HG03378 (cell line): ENCODE measurements around the gene PYM1.

ENCODE experiments used
- ATAC-seq: cut with Tn5 transposase; IDR thresholded peaks from one replicate; pipeline ENCODE4 v1.9.1; 2021; ENCODE audit warnings: mild to moderate bottlenecking, moderate library complexity; ENCODE audit not compliant: unreplicated experiment

Gene PYM1

DNA sequence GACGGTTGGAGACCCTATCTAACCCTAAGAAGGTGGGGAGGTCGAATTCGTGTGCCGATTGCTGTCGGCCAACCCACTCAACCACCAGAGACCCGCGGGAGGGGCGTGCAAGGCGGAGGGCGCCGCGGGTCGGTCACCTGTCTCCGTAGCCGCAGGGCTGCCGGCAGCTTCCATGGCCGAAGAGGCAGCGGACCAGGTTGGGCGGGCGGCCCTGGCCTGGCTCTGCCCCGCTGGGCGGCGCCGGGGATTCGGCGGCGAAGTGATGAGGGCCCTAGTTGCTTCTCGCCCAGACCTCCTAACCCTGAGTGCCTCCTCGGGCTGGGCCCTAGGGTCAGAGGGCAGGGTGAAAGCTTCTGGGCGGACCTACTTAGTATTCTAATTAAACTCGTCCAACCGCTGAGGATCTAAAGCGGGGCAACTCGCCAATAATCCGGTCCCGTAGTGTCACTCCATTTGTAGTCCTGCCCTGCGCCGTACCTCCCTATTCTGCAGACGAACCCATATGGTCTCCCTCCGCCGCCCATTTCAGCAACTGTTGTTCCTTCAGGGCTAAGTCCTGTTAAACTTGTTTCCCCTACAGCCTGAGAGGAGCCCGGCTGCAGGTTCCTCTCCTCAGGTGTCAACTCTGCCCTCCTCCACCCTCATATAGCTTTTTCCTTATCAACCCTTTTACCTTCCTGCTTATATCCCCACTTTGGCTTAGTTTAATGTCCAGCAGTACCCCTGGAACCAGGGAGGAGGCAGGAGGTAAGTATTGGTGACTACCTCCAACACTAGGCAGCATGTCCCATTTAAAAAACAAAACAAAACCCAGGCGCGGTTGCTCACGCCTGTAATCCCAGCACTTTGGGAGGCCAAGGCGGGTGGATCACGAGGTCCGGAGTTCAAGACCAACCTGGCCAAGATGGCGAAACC, at the start of gene PYM1:
Gene PYM1 (minus strand): TSS at position 307 of the 915 bp plus-strand sequence. CDS start 133 bp downstream, at position 174.
- ATAC-seq: peak; percentile 41

- ATAC-seq: no peak
Observed at GRCh38 chr12:55974308-55974730, 46.6 kb upstream of the PYM1 start.

DNA sequence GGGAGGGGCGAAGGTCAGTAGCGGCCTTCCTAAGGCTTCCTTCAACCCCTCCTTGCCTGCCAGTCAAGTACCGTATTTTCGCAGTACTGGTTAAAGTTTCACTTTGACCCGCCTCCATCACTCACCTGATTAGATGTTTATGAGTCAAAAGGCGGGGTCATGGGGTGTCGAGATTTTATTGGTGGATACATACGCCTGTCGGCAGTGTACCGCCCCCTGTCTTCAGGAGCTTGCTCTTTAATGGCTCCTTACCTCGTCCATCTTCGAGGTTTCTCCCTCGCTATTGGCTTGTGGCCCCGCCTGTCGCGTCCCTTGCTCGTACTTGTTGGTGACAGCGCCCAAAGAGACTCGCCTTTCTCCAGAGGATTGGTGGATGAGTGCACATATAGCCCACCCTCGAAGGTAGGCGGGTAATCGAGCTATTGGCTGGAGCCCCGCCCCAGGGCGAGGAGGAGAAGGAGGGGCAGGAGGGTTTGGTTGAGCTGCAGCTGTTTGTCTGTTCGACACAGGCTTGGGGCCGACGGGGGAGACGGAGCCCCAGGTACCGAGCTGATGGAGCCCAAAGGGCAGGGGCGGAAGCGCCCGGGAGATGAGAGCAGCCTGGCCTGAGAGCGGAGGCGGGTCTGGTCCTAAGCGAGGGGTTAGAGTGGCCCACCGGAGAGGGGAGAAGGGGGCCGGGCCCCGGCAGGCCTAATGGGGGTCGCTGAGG, 46.1 kb upstream of the PYM1 start, which contains the start of gene RAB5B:
Gene RAB5B (plus strand): TSS at position 480 of the 709 bp plus-strand sequence. CDS start 12,883 bp downstream, outside the sequence.
- peak; percentile 94 for ATAC-seq

- ATAC-seq: no peak
Observed at GRCh38 chr12:55972911-55973598, 45.4 kb upstream of the PYM1 start.

- ATAC-seq: no peak
Observed at GRCh38 chr12:55972456-55972855, 44.8 kb upstream of the PYM1 start.

DNA sequence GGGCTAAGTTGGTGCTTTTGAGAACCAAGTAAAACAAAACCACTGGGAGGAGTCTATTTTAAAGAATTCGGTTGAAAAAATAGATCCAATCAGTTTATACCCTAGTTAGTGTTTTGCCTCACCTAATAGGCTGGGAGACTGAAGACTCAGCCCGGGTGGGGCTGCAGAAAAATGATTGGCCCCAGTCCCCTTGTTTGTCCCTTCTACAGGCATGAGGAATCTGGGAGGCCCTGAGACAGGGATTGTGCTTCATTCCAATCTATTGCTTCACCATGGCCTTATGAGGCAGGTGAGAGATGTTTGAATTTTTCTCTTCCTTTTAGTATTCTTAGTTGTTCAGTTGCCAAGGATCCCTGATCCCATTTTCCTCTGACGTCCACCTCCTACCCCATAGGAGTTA, 44.3 kb upstream of the PYM1 start:
- no peak for ATAC-seq

GRCh38 chr12:55970775-55971174, 43.1 kb upstream of the PYM1 start:
- ATAC-seq: no peak

DNA sequence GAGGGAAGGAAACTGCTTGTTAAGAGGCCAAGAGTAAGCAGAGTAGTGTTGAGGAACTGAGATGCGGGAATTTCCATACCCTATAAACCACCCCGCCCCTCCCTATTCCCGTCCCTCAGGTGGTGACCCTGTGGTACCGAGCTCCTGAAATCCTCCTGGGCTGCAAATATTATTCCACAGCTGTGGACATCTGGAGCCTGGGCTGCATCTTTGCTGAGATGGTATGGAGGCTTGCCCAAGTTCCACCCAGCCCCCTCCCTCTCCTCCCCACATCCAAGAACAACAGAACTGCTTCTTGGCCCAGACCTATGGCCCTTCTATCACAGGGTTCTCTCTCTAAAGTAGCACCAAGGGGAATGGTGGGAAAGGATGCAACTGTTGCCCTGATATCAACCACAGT, 41.7 kb upstream of the PYM1 start:
- no peak for ATAC-seq

GRCh38 chr12:55966408-55967281, 39.0 kb upstream of the PYM1 start, which contains the start of gene CDK2:
TSS of gene CDK2 (plus strand) at chr12:55966830. CDS start at chr12:55967009, 179 bp downstream.
- ATAC-seq: peak; percentile 75

DNA sequence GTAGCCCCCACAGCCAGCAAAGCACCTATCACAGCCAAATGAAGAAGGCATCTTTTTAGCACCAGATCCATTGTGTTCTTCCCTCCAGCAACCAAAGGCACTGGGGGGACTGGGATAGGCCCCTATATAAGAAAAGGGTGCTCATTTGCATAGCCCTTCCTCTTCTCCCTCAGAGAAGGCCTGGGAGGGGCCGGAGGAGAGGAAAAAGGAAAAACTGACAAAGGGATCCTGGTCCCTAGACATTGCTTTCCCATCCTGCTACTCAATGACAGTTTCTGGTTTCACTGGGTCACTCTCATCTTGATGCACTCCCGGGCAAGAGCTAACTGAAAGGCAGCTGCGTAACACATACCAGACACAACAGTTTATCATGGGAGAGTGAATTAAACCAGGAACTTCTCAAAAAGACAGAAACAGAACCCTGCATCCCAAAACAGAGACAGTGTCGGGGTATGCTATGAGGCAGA, 38.3 kb upstream of the PYM1 start, which contains the start of gene PMEL:
Gene PMEL (minus strand): TSS at position 102 of the 467 bp plus-strand sequence. CDS start 31 bp downstream, at position 71.
- no peak for ATAC-seq

DNA sequence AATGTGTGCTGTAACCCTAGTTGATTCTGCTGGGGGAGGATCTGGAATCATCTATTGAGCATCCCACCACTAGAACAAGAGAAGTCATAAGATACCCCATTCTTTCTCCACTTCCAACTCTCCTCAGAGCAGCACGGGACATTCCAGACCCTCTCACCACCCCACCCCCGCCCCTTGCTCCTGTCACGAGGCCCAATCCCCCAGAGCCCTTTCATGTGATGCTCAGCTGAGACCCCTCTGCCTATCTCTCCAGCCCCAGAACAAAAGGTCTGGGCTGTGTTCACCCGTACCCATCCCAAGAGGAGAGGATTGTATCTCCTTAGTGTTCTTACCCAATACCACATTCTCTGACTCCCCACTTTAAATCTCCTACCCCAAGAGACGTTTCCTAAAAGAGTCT, 37.5 kb upstream of the PYM1 start:
- ATAC-seq: no peak

- ATAC-seq: no peak
Observed at GRCh38 chr12:55963760-55964159, 36.1 kb upstream of the PYM1 start.

GRCh38 chr12:55957106-55957859, 29.6 kb upstream of the PYM1 start:
- ATAC-seq: no peak

DNA sequence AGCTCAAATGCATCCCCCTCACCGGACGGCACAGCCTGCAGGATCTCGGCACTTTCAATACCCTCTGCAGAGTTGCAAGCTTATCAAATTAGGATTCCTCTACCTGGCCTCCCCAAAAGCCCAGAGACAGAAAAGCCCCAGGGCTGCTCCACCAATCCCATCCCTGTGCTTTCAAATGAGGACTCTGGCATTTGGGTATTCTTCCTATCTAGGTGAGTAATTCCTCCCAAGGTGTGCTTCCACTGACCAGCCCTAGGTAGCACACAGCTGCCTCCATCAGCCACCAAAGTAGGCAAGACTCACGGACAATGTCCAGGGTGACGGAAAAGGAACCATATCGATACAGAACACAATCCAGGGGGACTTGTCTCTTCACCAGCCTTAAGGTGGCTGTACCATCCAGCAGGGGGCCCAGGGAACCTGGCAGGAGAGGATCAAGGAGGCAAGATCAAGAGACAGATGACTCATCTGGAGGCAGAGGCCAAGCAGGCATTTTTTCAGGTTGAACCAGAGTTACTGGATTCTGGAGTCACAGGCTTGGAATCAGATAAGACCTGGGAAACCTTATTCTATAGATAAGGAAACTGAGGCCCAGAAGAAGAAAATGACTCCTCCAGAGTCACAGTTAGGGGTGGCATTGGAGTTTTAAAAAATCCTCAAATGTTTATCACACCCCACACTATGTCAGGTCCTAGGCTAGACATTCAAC, 28.3 kb upstream of the PYM1 start:
- no peak for ATAC-seq

DNA sequence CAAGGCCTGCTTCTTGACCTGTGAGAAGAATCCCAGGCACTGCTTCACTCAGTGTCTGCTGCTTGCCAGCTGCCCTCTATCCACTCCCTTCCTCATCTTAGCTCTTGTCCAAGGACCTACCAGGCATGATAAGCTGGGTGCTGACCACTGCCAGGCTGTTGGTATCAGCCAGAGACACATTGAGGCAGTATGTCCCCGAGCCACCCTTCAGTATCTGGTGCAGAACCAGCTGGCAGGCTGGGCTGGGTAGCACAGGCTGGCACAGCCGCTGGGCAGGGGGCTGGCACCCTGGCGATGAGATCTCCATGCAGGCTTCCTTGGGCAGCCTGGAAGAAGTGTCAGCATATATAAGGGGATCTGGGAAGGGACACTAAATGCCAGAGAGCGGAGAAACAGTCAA, 27.6 kb upstream of the PYM1 start:
- ATAC-seq: no peak

GRCh38 chr12:55946553-55946952, 18.9 kb upstream of the PYM1 start:
- no peak for ATAC-seq

DNA sequence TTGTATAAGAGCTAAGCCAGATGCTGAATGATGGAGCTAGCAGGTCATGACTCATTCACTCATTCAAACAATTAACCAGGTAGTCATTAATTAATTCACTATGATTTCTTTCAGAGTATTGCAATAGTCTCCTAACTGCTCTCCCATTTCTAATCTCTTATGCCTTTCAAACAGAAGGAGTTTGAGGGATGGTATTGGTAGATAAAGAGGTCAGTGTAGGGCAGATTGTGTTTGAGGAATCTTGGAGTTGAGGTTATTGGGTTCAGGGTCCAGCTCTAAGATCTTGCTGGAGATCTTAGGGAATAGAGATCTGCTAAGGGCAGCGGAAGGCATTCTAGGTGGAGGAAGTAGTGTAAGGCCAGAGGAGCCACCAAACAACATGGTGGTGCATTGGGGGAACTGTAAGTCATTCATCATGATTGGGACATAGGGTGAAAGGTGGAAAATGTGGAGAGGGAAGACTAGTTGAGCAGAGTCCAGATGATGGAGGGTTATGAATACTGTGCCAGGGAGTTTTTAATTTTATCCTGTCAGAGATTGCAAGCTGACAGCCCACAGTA, 15.0 kb upstream of the PYM1 start:
- no peak for ATAC-seq

GRCh38 chr12:55942055-55942454, 14.4 kb upstream of the PYM1 start:
- no peak for ATAC-seq
